GM18511 (cell line): ENCODE measurements around the gene PDE8B.
A peak's percentile ranks its signal among the peaks of the same experiment; 100 is the strongest.
"Not testable (repeated sequence)": the region's sequence is repeated elsewhere in the genome, so short reads cannot be mapped to it uniquely, and the experiment has no call there.

ENCODE experiments used
- ATAC-seq: cut with Tn5 transposase; IDR thresholded peaks from one replicate; pipeline ENCODE4 v1.9.1; 2021; ENCODE audit warnings: mild to moderate bottlenecking, moderate library complexity; ENCODE audit not compliant: unreplicated experiment

PDE8B gene

GRCh38 chr5:77355080-77355479 lies 144.6 kb downstream of the PDE8B start:
- no peak for ATAC-seq

DNA sequence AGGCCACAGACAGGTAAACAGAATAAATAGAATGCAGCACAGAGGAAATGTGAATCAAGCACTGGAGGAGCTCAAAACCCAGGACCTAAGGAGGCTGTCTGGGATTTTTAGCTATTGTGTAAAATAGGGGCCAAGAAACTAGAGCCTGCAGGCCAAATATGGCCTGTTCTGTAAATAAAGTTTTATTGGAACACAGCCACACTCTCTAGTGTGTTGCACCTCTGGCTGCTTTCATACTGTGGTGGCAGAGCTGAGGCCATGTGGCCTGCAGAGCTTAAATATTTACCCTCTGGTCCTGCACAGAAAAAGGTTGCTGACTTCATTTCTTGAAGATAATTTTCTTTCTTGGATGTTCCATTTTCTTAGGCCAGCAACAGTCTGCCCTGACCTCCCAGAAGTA lies 145.3 kb downstream of the PDE8B start:
- ATAC-seq = no peak

- peak; percentile 94 for ATAC-seq
Measured at GRCh38 chr5:77356740-77357139, 146.3 kb downstream of the PDE8B start.

DNA sequence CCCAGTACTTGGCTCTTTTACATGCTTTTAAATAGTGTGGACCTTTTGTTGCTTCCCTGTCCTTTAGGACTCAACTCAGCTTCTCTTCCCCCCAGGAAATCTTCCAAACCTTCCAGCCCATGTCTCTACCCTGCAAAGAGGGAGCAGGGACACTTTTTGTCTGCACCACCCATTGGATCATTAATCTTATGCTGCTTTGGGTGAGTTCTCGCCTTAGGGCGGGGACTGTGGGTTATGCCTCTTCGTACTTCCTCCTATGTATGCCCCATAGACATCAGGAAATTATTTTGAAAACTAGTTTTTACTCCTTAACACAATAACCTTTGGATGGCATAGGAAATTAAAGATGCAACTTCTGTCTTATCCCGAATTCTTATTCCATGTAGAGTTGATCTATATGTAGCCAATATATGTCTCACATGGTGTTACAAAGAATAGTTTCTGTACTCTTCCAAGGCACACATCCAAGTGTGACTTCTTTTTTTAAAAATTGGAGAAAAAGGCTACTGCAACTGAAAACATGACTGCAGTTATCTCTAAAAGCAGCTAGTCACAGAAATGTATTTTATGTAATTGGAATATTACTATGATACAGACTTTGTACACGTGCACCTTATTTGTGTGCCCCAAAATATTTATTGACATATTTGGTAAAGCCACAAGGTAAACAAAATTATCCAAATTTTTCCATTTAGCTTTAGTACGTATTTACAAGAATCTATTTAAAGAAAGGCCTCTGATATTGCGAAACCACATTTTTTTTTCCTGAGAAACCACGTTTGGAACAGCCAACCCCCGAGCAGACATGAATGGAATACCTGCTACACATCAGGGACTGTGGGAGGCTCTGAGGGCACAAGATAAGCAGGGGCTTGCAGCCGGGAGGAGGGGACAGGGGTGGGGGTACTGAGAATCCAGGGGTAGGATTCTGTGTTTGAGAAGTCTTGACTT lies 148.1 kb downstream of the PDE8B start:
- no peak for ATAC-seq

GRCh38 chr5:77359231-77359630 lies 148.8 kb downstream of the PDE8B start:
- ATAC-seq = no peak

DNA sequence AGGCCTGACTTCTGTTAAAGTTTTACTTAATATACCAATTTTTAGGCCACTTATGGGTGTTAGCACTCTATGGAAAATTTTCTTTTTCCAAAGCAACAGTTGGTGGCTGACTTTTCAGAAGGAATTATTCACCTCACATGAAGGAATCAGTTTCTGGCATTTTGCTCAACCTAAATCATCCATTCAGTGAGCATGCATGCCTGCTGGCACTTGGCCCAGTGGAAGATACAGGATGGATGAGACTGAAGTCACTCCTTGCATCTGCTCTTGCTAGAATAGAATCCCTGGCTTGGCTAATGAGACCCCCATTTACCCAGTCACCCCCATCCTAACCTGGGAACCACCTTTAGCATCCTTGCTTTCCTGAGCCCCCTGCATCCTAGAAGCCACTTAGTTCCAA lies 149.9 kb downstream of the PDE8B start:
- no peak for ATAC-seq

DNA sequence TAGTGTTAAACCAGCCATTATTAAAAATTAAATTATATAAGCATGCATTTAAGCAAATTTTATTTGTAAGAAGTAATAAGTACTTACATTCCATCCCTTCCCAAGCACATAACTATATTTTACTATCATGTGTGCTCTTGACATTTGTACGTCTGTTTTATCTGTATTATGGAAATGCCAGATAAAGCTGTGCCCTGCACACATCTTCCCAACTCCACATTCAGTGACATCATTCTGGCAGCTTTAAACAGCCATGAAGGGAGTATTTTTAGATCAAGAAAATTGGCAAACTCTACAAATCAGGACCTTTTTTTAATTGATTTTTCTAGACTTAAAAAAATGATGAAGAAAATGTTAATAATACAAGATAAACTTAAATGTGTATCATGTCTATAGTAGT lies 150.5 kb downstream of the PDE8B start:
- ATAC-seq = no peak

- no peak for ATAC-seq
Measured at GRCh38 chr5:77366717-77367500, 156.4 kb downstream of the PDE8B start.

DNA sequence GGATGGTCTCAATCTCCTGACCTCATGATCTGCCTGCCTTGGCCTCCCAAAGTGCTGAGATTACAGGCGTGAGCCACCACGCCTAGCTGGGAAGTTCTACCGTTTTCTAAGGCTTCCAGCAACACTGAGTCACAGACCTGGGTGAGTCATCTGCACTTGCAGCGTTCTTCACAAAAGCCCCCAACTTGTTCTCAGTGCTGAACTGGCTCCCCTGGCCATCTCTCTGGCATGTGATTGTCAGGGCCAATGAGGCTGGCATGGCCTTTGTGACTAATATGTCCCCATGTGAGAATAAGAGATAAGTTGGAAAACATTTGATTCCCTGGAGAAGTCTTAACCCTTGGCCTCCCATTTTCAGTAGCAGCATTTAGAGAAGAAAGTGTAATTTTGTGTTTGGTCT lies 157.3 kb downstream of the PDE8B start:
- no peak for ATAC-seq

GRCh38 chr5:77368367-77368766 lies 157.9 kb downstream of the PDE8B start:
- no peak for ATAC-seq

DNA sequence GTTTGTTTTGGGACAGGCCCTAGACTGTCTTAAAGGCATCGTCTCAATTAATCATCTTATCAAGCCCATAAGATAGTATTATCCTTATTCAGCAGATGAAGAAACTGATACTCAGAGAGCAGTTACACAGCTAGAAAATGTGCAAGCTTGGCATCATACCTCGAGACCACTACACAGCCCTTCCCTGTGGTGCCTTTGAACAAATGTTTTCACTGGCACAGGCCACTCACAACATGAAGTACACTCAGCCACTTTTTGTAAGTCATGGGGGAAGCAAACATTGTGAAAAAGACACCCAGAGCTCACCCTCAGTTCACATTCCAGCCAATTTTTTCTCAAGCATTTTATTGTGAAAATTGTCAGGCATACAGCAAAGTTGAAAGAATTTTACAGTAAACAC lies 159.1 kb downstream of the PDE8B start:
- no peak for ATAC-seq

GRCh38 chr5:77374686-77375085 lies 164.2 kb downstream of the PDE8B start:
- ATAC-seq = no peak

DNA sequence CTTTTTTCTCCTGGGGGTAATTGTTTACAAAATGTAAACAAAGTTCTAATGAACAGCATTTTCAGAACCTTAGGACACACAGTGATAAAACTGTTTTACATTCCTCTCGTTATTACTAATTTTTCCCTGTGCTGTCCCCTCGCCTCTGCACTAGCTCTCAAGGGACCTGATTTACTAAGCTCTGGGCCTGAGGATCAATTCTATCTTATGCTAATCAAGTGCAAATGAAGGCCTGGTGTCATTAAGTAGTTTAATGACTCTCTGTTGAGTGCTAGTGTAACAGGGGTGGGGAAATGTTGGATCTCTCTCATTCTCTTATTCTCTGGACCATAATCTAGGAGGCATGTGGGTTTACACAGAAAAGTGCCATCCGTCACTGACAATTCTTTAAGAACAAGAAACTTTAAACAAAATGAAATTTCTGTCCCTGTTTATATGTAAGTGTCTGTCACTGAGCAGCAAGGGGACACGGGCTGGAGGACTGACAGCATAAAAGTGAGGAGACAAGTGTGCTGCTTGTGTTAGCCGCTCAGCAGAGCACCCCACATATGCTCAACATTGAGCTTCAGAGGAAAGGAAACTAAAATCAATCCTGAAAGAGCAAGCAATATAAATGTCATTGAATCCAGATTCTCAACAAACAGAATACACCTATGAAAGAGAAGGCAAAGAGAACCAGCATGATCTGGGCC lies 166.3 kb downstream of the PDE8B start:
- no peak for ATAC-seq

DNA sequence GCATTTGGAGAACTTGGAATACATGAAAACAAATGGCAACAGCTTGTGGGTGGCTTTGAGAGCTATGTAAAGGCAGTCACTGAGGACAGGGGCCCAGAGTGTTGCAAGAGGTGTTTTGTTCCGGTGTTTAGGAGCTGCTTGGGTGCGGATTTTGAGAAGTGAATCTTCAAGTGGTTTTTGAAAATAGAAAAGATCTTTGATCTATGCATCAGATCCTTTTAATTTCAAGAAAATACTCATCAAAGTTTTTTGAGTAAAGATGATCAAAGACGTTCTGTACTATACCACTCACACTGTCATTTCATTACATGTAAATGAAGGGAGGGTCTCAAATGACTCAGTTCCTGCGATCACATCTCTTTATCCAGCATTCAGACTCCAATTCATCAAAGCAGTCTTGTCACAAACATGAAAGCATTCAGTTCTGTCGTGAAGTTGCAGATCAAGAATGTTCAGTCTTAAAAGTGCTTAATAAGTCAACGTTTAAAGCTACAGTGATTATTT lies 169.1 kb downstream of the PDE8B start:
- peak; percentile 88 for ATAC-seq

GRCh38 chr5:77380636-77381035 lies 170.2 kb downstream of the PDE8B start:
- ATAC-seq = no peak

- not testable (repeated sequence) for ATAC-seq
Measured at GRCh38 chr5:77383336-77383735, 172.9 kb downstream of the PDE8B start.

- ATAC-seq = not testable (repeated sequence)
Measured at GRCh38 chr5:77386340-77386739, 175.9 kb downstream of the PDE8B start.

DNA sequence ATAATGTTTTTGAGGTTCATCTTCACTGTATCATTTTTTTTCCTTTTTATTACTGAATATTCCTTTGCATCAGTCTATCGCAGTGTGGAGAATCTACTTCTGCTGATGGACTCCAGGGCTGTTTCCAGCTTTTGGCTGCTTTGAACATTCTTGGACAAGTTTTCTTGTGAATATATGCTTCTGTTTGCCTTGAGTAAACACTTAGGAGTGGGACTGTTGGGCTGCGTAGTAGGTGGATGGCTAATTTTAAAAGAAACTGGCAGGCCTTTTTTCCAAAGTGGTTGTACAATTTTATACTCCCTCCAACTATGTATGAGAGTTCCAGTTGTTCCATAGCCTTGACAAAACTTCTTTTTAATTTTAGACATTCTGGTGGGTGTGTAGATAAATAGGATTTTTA lies 179.3 kb downstream of the PDE8B start:
- ATAC-seq = no peak

- ATAC-seq = no peak
Measured at GRCh38 chr5:77390221-77390620, 179.7 kb downstream of the PDE8B start.

DNA sequence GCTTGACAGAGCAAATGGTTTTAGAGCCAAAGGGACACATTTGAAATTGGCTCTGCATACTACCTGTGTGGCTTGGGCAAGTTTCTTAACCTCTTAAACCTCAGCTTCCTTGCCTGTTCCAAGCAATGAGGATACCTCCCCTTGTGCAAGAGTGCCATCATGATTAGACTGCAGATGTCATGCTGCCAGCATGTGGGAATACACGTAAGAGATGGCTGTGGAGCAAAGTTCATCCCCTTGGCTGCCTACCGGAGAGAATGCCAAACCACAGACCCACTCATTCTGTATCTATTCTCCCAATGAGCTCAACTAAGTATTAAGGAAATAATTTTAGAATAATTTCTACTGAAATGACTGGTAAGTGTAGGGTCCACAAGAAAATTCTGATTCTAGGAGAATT lies 180.3 kb downstream of the PDE8B start:
- no peak for ATAC-seq

DNA sequence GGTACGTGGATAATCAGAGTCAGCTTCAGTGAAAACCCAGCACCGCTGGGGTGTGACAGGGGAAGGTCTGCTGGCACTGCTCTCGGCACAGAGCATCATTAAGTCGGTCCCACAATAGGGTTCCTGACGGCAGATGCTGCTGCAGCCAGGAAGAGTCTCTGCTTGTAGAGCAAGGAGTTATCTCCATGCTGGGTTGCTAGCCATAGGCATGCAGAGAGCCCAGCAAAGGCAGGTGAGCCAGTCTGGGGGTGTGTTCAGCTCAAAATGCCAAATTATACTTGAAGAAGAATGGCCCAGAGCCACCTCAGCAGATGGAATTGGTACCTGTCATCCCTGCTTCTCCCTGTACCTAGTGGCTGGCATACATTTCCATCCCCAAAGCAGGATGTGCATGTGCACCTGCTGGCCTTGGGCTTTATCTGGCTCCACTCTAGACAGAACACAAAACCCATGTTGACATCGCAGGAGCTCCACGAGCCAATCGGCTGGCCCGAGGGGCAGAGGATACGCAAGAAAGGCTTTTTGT lies 180.8 kb downstream of the PDE8B start:
- no peak for ATAC-seq
